Activated effector memory CD4-positive, alpha-beta T cell treated with anti-CD3 and anti-CD28 coated beads, Interleukin-2, amount 50 U/mL, for 16 hours (primary cell): ENCODE data around the gene SLC24A3.
"Not testable (repeated sequence)": the region's sequence is repeated elsewhere in the genome, so short reads cannot be mapped to it uniquely, and the experiment has no call there.

Experiments
- DNase-seq: peaks from one replicate; pipeline ENCODE4 v3.0.0-alpha.2; 2020

SLC24A3 gene

DNA sequence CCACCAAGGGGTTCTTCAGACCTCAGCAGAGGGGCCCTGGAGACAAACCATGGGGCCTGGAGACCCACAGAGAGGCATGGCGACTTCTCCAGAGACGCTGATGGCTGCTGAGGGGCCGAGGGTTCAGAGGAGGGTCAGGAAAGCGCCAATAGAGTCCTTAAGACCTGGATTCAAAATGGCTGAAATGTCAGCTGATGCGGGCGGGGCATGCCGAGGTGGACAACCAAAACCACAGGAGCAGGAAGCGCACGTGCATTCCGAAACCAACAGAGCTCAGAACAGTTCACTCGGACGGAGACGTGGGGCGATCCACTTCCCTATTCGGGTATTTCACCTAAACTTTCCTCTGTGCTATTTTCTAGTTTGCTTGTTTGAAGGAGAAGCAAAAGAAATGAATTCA is 445.7 kb downstream of the SLC24A3 start:
- DNase-seq = no peak

- no peak for DNase-seq
Measured at GRCh38 chr20:19659448-19659847, 447.0 kb downstream of the SLC24A3 start.

DNA sequence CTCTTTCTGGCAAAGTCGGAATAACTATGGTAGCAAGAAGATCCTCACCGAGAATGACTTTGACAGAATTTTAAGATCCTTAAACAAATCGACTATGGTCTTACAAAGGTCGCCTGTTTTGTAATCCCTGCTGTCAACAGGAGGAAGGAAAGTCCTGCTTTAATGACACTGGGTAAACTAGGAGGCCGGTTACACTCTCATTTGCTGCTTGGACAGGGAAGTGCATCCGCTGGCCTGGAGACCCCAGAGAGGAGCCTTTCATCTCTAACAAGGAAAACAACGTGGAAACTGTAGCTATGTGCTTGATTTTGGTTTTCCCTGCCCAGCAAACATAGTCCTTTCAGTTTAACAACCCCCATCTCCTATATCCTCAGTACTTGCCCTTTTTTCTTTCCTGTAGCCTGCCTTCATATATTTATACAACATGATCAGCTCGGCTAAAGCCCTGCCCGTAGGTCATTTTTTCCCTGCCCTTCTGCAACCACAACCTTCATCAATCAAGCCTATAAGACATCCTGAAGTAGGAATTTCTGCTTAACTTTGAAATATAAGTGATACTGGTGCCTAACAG is 448.5 kb downstream of the SLC24A3 start:
- DNase-seq = no peak

GRCh38 chr20:19661717-19662636 is 449.5 kb downstream of the SLC24A3 start:
- DNase-seq = peak; percentile 71

- DNase-seq = no peak
Measured at GRCh38 chr20:19662637-19662995, 450.2 kb downstream of the SLC24A3 start.

- DNase-seq = no peak
Measured at GRCh38 chr20:19668418-19668817, 456.0 kb downstream of the SLC24A3 start.

DNA sequence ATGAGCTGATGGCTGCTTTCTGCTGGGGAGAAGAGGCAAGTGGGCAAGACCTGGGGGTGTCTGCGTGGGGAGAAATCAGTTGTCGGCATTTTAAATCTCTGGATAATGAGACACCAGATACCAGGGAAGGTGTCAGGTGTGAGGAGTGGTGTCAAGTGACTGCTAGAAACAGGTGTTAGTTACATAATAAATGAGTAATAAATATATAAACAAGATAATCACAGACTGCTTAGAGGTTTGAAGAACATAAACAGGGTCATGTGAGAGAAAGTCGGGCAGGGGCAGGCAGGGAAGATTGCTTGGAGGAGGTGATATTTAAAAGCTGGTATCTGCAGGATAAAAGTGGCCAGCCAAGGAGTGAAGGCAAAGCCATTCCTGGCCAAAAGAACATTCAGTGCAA is 458.4 kb downstream of the SLC24A3 start:
- DNase-seq = no peak

GRCh38 chr20:19671374-19671773 is 458.9 kb downstream of the SLC24A3 start:
- no peak for DNase-seq

GRCh38 chr20:19672498-19672897 is 460.1 kb downstream of the SLC24A3 start:
- DNase-seq = no peak

- DNase-seq = no peak
Measured at GRCh38 chr20:19673575-19673974, 461.1 kb downstream of the SLC24A3 start.

GRCh38 chr20:19676202-19676601 is 463.8 kb downstream of the SLC24A3 start:
- DNase-seq = no peak

GRCh38 chr20:19677336-19677735 is 464.9 kb downstream of the SLC24A3 start:
- no peak for DNase-seq

- not testable (repeated sequence) for DNase-seq
Measured at GRCh38 chr20:19678591-19678990, 466.1 kb downstream of the SLC24A3 start.

GRCh38 chr20:19679900-19680495 is 467.6 kb downstream of the SLC24A3 start:
- DNase-seq = no peak

GRCh38 chr20:19682249-19682648 is 469.8 kb downstream of the SLC24A3 start:
- DNase-seq = no peak

- DNase-seq = no peak
Measured at GRCh38 chr20:19683188-19683587, 470.7 kb downstream of the SLC24A3 start.

GRCh38 chr20:19683822-19684221 is 471.4 kb downstream of the SLC24A3 start:
- DNase-seq = no peak

DNA sequence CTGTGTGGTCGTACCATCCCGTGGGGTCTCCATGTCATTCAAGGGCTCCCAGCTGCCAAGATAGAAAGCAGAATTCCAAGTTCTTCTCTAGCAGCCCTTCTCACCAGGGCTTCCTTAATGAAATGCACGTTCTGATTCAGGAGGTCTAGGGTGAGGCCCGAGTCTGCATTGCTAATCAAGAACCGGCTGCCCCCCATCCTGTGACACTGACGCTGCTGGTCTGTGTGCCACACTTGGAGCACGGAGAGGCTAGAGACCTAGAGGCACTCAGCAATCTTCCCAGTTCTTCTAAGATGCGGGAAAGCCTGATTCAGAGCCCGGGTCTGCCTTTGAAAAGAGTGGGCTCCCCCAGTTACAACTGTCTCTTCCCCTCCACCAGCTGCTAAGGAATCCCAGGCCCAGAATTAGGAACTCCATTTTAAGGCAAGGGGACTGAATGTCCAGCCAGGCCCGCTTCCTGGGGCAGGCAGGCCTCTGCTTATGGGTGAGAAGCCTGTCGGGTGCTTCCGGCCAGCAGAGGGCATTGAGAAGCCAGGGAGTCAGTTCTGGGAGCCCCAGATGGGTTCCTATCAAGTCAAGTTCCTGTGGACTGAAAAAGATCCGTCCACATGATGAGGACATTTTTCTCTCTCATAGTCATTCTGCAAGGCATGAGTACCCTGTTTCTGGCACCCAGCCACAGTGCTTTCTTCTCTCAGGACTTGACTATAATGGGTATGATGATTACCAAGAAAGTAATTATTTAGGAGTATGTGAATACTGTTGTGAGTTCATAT is 475.8 kb downstream of the SLC24A3 start:
- no peak for DNase-seq

- no peak for DNase-seq
Measured at GRCh38 chr20:19690462-19690861, 478.0 kb downstream of the SLC24A3 start.

GRCh38 chr20:19691125-19691524 is 478.7 kb downstream of the SLC24A3 start:
- no peak for DNase-seq

DNA sequence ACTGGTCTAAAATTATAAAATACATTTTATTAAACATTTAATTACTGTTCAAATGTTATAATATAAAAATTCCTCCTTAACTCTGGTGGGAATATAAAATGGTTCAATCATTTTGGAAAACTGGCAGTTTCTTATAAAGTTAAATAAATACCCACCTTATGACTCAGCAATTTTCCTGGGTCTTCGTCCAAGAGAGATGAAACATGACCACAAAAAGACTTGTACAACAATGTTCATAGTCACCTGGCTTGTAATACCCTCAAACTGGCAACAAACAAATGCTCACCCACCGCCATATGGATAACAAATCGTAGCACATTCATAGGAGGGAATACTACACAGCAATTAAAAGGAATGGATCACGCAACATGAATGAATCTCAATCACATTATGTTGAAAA is 479.7 kb downstream of the SLC24A3 start:
- DNase-seq = no peak

GRCh38 chr20:19692685-19693119 is 480.3 kb downstream of the SLC24A3 start:
- DNase-seq = peak; percentile 82

DNA sequence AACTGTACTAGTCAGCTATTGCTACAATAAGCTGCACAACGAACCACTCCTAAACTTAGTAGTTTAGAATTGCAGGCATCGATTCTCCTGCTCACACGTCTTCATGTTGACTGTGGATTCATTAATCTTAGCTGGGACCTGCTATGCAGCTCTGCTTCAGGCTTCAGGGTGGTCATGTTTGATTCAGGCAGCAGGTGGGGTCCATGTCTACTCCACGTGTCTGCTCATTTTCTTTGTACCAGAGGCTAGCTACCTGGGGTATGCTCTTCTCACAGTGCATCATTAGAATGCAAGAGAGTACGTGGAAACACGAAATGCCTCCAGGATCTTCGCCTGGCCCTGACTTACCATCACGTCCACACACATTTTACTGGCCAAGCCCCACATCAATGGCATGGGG is 481.1 kb downstream of the SLC24A3 start:
- DNase-seq = no peak
